NCI-H524 (cell line): Measurements from ENCODE around the gene ATP2A1.

Experiments
- DNase-seq, 2 experiments: peaks; one replicate each; lab custom pipeline; 2025; lab: John Stamatoyannopoulos, UW

Gene ATP2A1

DNA sequence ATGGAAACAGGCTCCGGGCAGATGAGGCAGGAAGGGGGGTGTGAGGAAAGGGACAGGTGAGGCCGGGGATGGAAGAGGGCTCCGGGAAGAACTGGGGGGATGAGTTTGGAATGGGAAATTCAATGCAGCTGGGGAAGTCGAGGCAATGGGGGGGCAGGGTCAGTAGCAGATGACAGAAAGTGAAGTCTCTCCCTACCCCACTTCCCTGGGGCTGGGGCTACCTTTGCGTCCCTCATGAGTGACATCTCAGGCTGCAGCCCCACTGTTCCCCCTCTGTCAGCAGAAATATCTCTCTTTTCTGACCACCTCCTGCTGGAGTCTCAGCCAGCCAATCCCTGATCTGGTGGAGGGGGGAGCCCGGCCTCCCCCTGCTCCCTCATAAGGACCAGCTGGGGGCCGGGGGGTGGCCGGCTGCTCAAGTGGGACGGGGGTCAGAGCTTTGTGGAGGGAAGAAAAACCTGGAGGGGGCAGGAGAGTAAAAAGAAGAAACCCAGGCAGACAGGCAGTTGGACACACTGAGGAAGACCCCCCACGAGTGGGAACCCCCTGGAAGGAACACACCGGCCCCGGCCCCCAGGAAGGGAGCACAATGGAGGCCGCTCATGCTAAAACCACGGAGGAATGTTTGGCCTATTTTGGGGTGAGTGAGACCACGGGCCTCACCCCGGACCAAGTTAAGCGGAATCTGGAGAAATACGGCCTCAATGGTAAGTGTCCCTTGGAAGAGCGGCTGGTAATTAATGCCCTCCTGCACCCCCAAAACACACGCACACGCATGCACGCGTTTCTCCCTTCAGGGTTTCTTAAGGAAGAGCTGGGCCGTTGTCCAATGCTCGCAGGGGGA, at the start of gene ATP2A1:
ATP2A1 (plus strand) TSS at position 406 of the 844 bp plus-strand sequence; CDS start at position 590, 184 bp downstream.
- DNase-seq, result no peak

DNA sequence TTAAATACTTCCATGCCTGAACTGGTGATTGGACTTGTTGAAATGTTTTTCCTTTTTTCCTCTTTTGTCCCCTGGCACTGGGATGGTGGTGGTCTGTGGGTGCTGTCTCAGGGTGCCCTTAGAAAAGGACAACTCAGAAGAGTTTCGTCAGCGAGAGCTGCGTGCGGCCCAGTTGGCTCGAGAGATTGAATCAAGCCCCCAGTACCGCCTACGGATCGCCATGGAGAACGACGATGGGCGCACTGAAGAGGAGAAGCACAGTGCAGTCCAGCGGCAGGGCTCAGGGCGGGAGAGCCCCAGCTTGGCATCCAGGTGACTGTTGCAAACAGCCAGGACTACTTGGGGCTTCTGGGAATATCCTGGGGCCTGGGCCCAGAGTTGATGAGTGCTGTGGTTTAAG, 48.5 kb upstream of the ATP2A1 start:
- DNase-seq, result no peak

DNA sequence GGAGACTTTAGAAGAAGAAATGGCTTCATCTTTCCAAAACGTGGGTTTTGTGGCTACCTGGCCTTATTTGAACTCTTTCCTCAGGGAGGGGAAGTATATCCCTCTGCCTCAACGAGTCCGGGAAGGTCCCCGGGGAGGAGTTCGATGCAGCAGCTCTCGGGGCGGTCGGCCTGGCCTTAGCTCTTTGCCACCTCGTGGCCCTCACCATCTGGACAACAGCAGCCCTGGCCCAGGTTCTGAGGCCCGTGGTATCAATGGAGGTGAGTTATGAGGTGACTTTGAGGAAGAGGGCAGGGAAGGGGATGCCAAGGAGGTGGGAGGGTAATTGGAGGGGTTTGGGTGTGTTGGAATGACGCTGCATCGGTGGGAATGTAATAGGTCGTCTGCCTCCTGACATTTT, 47.8 kb upstream of the ATP2A1 start:
- DNase-seq, result no peak

DNA sequence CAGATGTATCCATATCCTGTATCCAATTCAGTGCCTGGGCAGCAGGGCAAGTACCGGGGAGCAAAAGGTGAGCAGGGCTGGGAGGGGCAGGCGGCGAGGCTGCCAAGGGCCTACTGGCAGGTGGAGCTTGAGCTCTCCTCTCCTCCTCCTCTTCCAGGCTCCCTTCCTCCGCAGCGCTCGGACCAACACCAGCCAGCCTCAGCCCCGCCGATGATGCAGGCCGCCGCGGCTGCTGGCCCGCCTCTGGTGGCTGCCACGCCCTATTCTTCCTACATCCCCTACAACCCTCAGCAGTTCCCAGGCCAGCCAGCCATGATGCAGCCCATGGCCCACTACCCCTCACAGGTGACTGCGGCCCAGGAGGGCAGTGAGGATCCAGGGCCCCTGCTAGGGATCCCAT, 43.9 kb upstream of the ATP2A1 start:
- no peak for DNase-seq

DNA sequence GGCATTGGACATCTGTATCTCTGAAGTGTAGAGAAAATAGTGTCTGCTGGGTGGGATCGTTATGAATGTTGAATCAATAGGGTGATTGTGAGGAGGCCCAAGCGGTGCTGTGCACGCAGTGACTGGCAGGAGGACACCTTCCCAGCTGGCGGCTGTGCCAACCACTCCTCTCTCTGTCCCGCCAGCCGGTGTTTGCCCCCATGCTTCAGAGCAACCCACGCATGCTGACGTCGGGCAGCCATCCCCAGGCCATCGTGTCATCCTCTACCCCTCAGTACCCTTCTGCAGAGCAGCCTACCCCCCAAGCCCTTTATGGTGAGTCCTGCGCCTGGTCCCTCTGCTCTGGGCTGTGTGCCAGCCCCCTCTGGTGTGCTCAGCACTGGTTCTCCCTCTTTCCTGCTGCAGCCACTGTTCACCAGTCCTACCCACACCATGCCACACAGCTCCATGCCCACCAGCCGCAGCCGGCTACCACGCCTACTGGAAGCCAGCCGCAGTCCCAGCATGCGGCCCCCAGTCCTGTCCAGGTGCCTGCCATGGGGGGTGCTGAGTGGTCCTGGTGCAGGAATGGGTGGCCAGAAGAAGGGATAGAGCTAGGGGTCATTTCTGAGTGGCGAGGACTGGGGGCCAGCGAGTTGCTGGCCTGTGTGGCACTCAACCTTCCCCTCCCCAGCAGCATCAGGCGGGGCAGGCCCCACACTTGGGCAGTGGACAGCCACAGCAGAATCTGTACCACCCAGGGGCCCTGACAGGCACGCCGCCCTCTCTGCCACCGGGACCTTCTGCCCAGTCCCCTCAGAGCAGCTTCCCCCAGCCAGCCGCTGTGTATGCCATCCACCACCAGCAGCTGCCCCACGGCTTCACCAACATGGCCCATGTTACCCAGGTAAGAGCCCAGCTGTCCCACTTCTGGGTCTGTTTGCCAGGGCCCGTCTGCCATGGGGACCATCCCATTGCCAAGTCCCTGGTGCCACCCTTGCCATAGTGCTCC, 43.1 kb upstream of the ATP2A1 start:
- no peak for DNase-seq

DNA sequence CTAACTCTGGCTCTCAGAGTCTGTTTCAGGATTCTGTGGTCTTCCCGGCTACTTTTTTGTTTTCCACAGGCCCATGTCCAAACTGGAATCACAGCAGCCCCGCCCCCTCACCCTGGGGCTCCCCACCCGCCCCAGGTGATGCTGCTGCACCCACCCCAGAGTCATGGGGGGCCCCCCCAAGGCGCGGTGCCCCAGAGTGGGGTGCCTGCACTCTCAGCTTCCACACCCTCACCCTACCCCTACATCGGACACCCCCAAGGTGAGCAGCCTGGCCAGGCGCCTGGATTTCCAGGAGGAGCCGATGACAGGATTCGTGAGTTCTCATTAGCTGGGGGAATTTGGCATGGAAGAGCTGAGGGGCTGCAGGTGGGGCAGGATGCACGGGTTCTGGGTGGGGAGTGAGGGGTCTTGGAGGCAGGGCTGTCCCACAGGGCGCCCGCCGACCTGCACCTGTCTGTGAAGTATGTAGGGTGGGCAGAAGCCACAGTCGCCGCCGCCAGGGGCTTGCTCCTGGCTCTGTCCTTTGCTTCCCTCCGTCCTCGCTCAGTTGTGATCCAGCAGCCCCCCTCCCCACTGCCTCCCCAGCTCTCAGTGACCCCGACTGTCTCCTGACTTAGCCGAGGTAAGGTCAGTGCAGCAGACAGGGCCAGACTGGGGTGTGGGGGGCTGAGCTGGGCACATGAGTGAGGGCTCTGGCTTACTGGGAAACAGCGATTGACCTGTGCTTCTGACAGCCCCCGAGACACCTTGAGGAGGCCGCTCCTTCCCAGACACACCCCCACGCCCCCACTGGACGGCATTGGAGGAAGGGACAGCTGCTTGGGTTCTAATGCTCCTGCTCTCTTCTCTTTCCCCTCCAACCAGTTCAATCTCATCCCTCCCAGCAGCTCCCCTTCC, 42.2 kb upstream of the ATP2A1 start:
- DNase-seq, result no peak

DNA sequence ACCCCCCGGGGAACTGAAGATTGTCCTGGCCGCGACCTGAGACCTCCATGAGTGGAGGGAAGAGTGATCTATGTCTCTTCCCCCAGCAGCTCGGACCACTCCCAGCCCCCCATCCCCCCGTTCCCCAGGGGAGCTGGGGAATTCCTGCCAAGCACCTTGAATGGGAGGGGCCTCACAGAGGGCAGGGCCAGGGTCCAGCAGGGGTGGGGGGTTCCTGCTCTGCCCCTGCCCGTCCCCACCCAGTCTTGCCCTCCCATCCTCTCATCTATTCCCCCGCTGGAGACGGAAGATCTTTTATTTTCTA, 41.6 kb upstream of the ATP2A1 start:
- no peak for DNase-seq

DNA sequence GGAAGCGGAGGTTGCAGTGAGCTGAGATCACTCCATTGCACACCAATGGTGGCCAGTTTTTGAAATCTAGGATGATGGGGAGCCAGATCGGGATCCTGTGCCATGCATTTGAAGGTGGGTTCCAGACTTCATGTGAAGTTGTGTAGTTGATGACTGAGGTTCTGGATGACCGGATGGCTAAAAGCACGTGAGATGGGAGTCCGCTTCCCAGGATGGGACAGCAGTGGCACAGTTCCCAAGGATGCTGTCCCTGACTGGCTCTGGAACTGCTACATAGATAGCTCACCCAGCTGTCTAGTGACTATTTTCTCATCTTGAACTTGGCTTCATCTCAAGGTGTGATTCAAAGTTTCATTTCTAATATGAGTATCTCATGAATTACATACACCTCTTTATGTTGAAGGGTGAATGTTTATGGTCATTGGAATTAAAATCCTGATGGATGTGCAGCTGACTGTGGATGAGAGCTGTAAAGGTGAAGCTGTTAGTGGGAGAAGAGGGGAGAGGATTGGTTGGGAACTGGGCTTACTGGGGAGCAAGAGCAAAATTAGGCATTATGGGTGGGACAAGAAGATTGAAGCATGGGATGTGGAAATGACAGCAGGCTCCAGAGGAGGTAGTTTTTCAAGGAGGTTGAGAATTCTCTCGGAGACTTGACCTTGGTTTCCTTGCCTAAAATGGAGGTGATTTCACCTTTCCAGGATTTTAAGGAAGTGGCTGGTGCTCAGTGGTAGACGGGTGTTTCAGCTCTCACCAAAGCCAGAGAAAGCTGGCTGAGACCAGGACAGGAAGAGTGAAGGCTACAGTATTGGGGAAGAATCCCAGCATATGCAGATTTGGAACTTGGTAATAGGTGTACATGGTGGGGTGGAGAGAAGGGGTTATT, 40.4 kb upstream of the ATP2A1 start:
- DNase-seq, result no peak

DNA sequence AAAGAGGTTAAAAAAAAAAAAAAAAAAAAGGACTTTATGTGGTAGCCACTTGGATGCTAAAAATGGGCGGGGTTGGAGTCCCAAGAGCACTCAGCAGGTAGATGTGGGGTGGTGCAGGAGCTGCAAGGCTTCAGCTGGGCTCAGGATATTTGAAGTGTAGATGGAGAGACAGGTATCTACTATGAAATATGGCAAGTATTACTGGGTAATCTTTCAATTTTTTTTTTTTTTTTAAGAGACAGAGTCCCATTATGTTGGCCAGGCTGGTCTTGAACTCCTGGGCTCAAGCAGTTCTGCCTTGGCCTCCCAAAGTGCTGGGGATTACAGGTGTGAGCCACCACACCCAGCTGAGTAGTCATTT, 39.8 kb upstream of the ATP2A1 start:
- DNase-seq, result no peak

DNA sequence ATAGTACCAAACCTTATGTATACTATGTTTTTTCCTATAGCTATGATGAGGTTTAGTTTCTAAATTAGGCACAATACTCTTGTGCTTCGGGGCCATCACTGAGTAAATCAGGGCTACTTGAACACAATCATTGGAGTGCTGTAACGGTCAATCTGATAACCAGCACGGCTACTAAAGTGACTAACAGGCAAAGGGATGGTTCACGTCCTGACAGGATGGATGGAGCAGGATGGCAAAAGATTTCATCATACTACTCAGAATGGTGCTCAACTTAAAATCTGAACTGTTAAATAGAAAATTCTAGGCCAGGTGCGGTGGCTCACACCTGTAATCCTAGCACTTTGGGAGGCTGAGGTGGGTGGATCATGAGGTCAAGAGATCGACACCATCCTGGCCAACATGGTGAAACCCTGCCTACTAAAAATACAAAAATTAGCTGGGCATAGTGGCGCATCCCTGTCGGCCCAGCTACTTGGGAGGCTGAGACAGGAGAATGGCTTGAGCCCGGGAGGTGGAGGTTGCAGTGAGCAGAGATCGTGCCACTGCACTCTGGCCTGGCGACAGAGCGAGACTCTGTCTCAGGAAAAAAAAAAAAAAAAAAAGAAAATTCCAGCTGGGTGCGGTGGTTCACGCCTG, 39.2 kb upstream of the ATP2A1 start:
- DNase-seq, result no peak

DNA sequence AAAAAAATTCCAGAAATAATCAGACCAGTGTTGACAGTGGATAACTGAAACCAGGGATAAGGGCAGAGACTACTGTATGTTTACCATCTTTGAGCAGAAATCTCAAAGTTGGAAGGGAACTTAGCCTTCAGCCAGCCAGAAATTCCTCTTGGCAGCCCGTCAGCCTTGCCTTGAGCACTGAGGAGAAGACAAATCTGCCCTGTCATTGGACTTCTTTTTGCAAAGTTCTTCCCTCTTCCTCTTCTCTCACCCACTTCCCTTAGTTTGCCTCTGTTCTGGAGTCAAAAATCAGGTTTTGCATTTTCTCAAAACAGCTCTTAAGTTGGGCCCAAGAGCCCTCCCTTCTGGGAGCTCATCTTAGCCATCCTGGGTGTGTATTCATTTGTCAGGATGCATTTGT, 38.4 kb upstream of the ATP2A1 start:
- DNase-seq, result no peak

DNA sequence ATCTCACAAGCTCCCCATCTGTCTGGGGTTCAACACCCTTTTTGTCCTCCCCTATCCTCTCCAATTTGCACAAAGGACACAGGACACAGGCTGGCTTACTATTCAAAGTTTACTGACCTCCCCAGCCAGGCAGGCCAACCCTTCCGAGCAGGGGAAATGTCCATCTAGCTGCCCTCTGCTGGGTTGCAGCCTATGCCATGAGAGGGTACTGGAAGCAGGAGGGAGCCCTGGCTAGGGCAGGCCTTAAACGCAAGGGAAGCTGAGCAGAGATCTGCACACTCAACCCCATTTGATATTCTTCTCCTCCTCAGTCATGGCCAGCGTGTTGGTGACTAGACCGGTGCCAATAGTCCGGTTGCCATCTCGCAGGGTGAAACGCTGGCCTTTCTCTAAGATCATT, 35.6 kb upstream of the ATP2A1 start:
- no peak for DNase-seq

DNA sequence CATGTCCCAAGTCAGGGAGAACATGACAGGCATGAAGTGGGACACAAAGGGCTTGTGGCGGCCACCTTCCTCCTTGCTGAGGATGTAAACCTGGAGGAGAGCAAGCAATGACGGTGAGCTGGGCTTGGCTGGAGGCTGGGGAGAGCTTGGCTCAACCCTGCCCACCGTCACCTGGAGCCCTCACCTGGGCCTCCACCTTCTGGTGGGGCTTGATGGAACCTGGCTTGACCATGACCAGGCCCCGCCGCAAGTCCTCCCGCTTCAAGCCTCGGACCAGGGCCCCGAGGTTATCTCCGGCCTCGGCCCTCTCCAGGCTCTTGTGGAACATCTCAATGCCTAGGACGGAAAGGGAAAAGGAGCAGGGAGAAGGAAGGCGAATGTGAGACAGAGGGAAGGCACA, 34.5 kb upstream of the ATP2A1 start:
- DNase-seq, result no peak

DNA sequence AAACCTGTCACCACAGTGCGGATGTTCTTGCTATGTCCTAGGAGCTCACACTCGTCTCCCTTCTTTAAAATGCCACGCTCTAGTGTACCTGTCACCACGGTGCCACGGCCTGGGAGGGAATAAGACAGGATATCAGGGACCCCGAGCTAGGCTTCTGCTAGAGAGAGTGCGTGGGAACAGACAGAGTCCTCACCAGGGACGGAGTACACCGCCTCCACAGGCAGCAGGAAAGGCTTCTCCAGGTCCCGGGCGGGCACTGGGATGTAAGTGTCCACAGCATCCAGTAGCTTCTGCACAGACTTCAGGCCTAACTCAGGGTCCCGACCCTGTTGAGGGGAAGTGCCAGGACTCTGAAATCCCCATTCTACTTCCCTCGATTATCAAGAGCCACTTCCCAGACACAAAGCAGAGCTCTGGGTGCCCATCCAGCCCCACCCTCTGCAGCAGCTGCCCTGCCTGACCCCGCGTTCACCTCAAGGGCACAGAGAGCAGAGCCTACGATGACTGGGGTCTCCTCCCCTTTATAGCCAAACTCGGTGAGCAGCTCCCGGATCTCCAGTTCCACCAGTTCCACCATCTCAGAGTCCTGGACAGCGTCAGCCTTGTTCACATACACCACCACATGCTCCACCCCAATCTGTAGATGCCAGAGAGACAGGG, 33.9 kb upstream of the ATP2A1 start:
- DNase-seq, result no peak

DNA sequence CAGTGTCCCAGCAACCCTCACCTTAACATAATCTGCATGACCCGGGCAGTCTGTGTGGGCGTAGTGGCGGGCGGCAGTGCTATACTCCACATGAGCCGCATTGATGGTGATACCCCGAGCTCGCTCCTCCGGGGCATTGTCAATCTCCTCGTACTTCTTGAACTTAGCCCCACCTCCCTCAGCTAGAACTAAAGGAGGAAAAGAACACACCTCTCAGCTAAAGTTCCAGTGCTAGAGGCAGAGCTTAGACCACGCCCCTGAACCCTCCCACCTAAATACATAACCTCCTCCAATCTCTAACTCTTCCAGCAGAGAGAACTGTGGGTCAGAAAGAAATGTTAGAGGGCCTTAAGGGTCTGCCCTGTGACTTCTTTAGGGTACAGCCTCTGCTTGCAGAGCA, 33.0 kb upstream of the ATP2A1 start:
- DNase-seq, result no peak

DNA sequence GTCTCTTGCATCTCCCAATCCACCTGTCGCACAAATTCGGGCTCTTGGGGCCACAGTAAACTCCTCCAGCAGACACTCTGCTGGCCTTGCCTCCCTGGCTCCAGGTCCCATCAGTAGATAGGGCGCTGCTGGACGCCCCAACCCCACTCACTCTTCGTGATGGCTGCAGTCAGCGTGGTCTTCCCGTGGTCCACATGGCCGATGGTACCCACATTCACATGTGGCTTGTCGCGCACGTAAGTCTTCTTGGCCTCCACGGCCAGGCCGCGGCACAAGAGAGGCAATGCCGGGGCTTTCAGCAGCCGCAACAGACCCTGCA, 32.6 kb upstream of the ATP2A1 start:
- DNase-seq, result peak in 1 of 2 experiments; percentile 38

DNA sequence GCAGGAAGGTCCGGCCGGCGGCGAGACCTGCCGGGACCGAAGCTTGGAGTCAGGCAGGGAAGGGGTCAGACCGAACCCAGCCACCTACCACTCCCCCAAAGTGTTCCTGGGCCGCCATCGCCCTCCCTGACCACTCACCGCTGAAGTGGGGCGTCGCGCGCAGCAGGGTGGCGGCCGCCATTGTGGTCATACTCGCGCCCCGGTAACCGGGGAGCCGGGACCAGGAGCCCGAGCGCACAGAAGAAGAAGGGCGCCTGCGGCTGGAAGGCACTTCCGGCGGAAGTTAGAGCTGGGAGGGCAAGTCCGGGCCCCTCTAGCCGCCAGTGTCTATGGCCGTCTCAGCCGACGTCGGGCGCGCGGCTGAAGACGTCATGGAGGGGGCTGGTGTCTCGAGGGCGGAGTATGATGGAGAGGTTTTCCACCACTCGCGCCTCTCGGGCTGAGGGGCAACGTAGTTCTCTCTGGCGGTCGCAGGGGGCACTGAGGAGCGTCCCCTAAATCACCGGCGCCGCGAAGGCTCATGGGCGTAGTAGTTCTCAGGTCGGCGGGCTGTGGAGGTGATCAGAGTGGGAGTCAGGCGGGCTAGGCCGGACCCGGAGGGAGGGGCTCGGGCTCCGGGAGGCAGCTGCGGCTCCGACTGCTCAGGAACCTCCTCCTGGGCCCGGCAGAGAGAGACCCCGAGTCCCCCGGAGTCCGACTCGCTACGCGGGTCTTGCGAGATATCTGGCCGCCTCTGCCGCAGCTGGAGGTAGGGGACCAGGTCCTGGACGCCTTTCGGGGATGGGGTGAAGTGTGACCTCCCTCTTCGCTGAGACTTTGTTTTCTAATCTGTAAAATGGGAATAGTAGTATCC, 32.0 kb upstream of the ATP2A1 start, which contains the start of gene TUFM:
TUFM (minus strand) TSS at position 269 of the 853 bp plus-strand sequence; CDS start at position 190, 79 bp downstream.
- DNase-seq, result peak; percentile 99

DNA sequence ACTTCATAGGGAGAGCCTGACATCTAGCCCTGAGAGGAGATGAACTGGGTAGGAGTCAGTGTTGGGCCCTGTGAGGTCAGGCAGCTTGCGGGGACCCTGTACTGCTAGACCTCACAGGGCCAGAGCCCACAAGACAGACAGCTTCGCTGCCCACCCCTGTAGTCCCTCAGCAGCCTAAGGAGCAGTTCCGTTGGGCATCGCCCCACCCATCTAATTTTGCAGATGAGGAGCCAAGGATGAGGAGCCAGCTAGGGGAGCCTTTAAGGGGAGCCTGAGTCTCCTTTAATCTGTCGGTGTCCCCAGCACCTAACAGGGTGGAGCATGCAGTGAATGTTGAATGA, 31.4 kb upstream of the ATP2A1 start:
- peak in 1 of 2 experiments; percentile 54 for DNase-seq

DNA sequence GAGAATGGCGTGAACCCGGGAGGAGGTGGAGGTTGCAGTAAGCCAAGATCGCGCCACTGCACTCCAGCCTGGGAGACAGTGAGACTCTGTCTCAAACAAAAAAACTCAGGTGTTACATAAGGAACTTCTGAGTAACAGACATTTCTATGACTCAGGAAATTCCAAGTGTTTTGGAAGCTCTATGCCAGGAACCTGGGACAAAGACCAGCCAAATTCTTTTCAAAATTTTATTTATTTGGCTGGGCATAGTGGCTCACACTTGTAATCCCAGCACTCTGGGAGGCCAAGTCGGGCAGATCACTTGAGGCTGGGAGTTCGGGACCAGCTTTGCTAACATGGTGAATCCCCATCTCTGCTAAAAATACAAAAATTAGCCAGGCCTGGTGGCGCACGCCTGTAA, 19.9 kb upstream of the ATP2A1 start:
- DNase-seq, result no peak
